Ascending aorta (tissue), 2 donors: ENCODE results near the gene USP6NL. TPM values are rescaled to one million over a fixed set of nuclear protein-coding genes. Genes with fewer than 3 reads are reported as not detected.

Source experiments
- DNase-seq, 2 donors: peaks; one replicate each; pipeline ENCODE4 v3.0.0-alpha.2; 2019; ENCODE audit warnings: low spot score in 2 of 2
- H3K27ac ChIP-seq, 2 donors: fragments of 200-600 bp; sonication (generic); one replicate each; pipeline ENCODE4 v1.5.1; 2016 to 2017; ENCODE audit warnings: mild to moderate bottlenecking in 1 of 2
- H3K27me3 ChIP-seq: fragments of 200-600 bp; sonication (generic); one replicate; pipeline ENCODE4 v1.5.1; 2017
- H3K36me3 ChIP-seq, 2 donors: fragments of 200-600 bp; sonication (generic); one replicate each; pipeline ENCODE4 v1.5.1; 2016
- H3K4me1 ChIP-seq, 2 donors: fragments of 200-600 bp; sonication (generic); one replicate each; pipeline ENCODE4 v1.5.1; 2016 to 2017; ENCODE audit warnings: mild to moderate bottlenecking in 1 of 2
- H3K4me3 ChIP-seq, 2 donors: fragments of 200-600 bp; sonication (generic); one replicate each; pipeline ENCODE4 v1.5.1; 2016 to 2017; ENCODE audit warnings: mild to moderate bottlenecking in 1 of 2
- H3K9me3 ChIP-seq, 2 donors: fragments of 200-600 bp; sonication (generic); one replicate each; pipeline ENCODE4 v1.5.1; 2016
- intact Hi-C: fragments of 100-400 bp; cut with DNase I; formaldehyde crosslinking; loops from one replicate; pipeline ENCODE4 v1.15.1; 2023
- total RNA-seq: library from RNA; depleted of rRNA; stranded (reverse); fragments of >200 nt; gene quantifications from one replicate; pipeline ENCODE4 v1.1.0, GENCODE V29; 2016
- TF ChIP-seq, protein P1 (sequence below), 3 experiments: fragments of 200-600 bp in 2 of 3; fragments of 450-650 bp in 1 of 3; sonication (generic) in 2 of 3; IDR thresholded peaks; one replicate each; pipeline ENCODE4 v1.5.1; 2016 to 2019; ENCODE audit warnings: antibody characterized with exemption in 3 of 3, mild to moderate bottlenecking in 1 of 3, moderate library complexity in 1 of 3

Gene USP6NL
- total RNA-seq, 1 donor from 2014 or later, result 20.5 TPM

DNA sequence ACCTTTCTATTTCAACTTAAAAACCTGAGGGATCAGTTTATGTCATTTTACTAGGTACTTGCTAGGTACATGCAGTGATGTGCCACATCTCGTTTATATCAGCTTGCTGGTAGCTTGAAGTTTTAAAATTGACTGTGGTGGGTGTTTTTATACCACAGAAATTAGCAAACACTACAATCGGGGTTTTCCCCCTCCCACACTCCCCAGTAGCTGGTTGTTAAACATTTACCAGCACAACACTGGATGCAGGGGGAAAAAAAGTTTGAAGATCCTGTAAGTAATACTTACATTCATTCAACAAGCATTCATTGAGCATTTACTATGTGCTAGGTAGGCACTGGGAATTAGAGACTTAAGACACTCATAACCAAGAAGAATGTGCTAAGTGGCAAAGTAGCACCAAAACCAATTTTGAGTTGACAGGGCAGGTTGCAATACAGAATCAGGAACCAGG is 32.6 kb downstream of the USP6NL start:
- intact Hi-C loops, result no loop called here
- Histone ChIP-seq H3K4me1 (no peaks in the 10 kb centered on the region), H3K27me3 (no peaks in the 10 kb centered on the region), H3K36me3 (no peaks in the 10 kb centered on the region), H3K4me3 (no peak overlapping the region), H3K27ac (no peak overlapping the region), H3K9me3 (no peaks in the 10 kb centered on the region)
- TF ChIP-seq, protein P1, sequence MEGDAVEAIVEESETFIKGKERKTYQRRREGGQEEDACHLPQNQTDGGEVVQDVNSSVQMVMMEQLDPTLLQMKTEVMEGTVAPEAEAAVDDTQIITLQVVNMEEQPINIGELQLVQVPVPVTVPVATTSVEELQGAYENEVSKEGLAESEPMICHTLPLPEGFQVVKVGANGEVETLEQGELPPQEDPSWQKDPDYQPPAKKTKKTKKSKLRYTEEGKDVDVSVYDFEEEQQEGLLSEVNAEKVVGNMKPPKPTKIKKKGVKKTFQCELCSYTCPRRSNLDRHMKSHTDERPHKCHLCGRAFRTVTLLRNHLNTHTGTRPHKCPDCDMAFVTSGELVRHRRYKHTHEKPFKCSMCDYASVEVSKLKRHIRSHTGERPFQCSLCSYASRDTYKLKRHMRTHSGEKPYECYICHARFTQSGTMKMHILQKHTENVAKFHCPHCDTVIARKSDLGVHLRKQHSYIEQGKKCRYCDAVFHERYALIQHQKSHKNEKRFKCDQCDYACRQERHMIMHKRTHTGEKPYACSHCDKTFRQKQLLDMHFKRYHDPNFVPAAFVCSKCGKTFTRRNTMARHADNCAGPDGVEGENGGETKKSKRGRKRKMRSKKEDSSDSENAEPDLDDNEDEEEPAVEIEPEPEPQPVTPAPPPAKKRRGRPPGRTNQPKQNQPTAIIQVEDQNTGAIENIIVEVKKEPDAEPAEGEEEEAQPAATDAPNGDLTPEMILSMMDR (IDR thresholded peaks at IDR 0.05), result no peak
- DNase-seq, result no peak

DNA sequence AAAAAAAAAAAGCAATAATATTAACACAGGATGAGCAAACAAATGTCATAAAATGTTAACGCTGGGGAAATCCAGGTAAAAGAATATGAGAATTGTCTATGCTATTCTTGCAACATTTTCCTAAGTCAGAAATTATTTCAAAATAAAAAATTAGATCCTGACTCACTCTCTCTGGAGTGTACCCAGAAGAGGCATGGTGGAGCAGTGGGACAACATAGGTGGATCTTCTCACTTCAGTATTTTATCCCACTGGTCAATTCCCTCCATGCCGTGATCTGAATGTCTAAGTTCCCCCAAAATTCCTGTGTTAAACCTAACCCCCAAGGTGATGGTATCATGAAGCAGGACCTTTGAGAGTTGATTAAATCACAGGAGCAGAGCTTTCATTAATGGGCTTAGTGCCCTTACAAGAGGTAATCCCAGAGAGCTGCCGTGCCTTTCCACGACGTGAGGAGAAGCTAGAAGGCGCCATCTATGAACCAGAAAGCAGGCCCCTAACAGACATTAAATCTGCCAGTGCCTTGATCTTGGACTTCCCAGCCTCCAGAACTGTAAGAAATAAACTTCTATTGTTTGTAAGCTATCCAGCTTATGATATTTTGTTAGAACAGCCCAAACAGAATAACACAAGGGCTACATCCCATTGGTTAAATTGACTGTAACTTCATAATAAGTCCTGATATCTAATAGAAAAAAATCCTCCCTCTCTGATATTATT is 35.2 kb downstream of the USP6NL start:
- Histone ChIP-seq H3K27me3 (no peaks in the 10 kb centered on the region), H3K4me1 (peaks cover 0 to 2% of the 10 kb centered on the region in 2 donors), H3K27ac (no peak overlapping the region), H3K9me3 (no peaks in the 10 kb centered on the region), H3K4me3 (no peak overlapping the region), H3K36me3 (no peaks in the 10 kb centered on the region)
- intact Hi-C loops, result no loop called here
- TF ChIP-seq, protein P1 (IDR thresholded peaks at IDR 0.05), result no peak
- no peak for DNase-seq

DNA sequence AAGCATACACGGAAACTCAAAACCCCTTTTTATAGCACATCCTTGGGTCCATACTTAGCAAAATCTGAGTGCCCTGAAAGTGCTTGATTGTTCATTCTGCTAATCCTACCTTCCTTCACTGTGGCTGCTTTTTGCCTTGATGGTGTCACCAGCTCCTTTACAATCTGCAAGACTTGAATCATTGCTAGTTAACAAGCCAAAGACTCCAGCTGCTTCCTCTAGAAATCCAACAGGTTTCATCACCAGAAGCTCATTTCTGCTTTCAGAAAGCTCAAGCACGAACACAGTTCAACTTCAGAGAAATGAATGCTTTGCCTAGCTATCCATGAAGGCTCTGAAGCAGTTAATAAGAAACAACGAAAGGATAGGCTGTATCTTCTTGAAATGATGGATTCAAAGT is 38.0 kb downstream of the USP6NL start:
- Histone ChIP-seq H3K27ac (no peak overlapping the region), H3K36me3 (no peaks in the 10 kb centered on the region), H3K4me3 (no peak overlapping the region), H3K9me3 (no peaks in the 10 kb centered on the region), H3K27me3 (no peaks in the 10 kb centered on the region), H3K4me1 (peaks cover 0 to 2% of the 10 kb centered on the region in 2 donors)
- intact Hi-C loops, result no loop called here
- TF ChIP-seq, protein P1 (IDR thresholded peaks at IDR 0.05), result no peak
- DNase-seq, result no peak

DNA sequence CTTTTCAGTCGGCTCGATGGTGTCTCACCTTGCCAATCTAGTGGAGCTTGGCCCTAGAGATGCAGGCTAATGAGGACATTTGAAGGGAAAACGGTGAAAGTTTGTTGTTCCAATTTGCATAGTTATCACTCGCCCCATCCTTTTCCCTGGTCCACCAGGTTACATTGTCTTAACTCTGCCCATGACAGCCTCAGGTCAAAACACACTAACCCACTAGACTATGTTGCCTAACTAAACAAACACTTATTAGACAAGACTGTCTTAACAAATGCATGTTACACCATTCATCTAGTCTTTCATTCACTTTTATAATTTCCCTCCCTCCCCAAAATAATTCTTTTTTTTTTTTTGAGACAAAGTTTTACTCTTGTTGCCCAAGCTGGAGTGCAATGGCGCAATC is 40.7 kb downstream of the USP6NL start:
- H3K4me3 ChIP-seq, result no peak overlapping the region
- no peak overlapping the region for H3K27ac ChIP-seq
- H3K4me1 ChIP-seq, result peaks cover 0 to 2% of the 10 kb centered on the region in 2 donors
- no peak for DNase-seq
- no peaks in the 10 kb centered on the region for H3K36me3 ChIP-seq
- H3K9me3 ChIP-seq, result no peaks in the 10 kb centered on the region
- intact Hi-C loops, result no loop called here
- TF ChIP-seq, protein P1 (IDR thresholded peaks at IDR 0.05), result no peak
- H3K27me3 ChIP-seq, result no peaks in the 10 kb centered on the region

DNA sequence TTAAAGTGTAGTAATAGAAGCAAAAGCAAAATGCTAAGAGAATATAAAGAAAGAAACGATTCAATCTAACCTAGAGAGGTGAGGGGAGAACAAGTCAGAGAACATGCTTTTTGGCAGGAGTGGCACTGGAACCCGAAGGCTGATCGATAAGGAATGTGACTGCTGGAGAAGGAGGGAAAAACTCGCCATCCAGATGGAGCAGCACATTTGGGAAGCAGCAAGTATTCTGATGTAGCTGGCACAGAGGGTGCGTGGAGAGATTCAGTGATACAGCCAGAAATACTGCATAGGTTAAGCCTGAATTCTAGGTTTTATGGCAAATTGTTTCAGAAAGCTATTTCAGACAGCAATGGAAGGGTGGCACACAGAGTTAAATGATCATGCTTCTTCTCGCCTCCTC is 42.0 kb downstream of the USP6NL start:
- Histone ChIP-seq H3K4me1 (peaks cover 0 to 2% of the 10 kb centered on the region in 2 donors), H3K4me3 (no peak overlapping the region), H3K27ac (no peak overlapping the region), H3K27me3 (no peaks in the 10 kb centered on the region), H3K36me3 (no peaks in the 10 kb centered on the region), H3K9me3 (no peaks in the 10 kb centered on the region)
- intact Hi-C loops, result no loop called here
- TF ChIP-seq, protein P1 (IDR thresholded peaks at IDR 0.05), result no peak
- DNase-seq, result no peak
